Fibroblast of skin of right biceps (primary cell): ENCODE results near the gene EMC9.

Source experiments
- DNase-seq: peaks from one replicate; pipeline ENCODE4 v3.0.0-alpha.2; 2013

Gene EMC9

GRCh38 chr14:24147761-24148428, 6.5 kb upstream of the EMC9 start:
- no peak for DNase-seq

- peak; percentile 98 for DNase-seq
Measured at GRCh38 chr14:24146978-24147760, 5.8 kb upstream of the EMC9 start, which contains the start of gene RNF31. TSS of gene RNF31 (plus strand) at chr14:24147498. CDS start at chr14:24147699, 201 bp downstream.

GRCh38 chr14:24146453-24146977, 5.1 kb upstream of the EMC9 start, which contains the start of gene PSME2:
TSS of gene PSME2 (minus strand) at chr14:24146610. CDS start at chr14:24146581, 29 bp downstream.
- DNase-seq, result peak; percentile 98

GRCh38 chr14:24145690-24146452, 4.5 kb upstream of the EMC9 start:
- DNase-seq, result no peak

GRCh38 chr14:24145219-24145618, 3.8 kb upstream of the EMC9 start:
- no peak for DNase-seq

GRCh38 chr14:24144451-24144850, 3.1 kb upstream of the EMC9 start:
- no peak for DNase-seq

GRCh38 chr14:24143511-24143910, 2.1 kb upstream of the EMC9 start:
- peak; percentile 76 for DNase-seq

GRCh38 chr14:24139272-24139934, 2.0 kb downstream of the EMC9 start:
- DNase-seq, result no peak

GRCh38 chr14:24138396-24139271, 2.8 kb downstream of the EMC9 start:
- no peak for DNase-seq

- no peak for DNase-seq
Measured at GRCh38 chr14:24137529-24138395, 3.6 kb downstream of the EMC9 start.

- DNase-seq, result no peak
Measured at GRCh38 chr14:24136684-24137528, 4.5 kb downstream of the EMC9 start.

GRCh38 chr14:24135834-24136683, 5.3 kb downstream of the EMC9 start, which contains the start of gene PSME1:
TSS of gene PSME1 (plus strand) at chr14:24136194. CDS start at chr14:24136263, 69 bp downstream.
- peak; percentile 85 for DNase-seq

- no peak for DNase-seq
Measured at GRCh38 chr14:24135584-24135833, 5.9 kb downstream of the EMC9 start.

- no peak for DNase-seq
Measured at GRCh38 chr14:24133735-24134134, 7.7 kb downstream of the EMC9 start.

GRCh38 chr14:24132976-24133375, 8.4 kb downstream of the EMC9 start:
- DNase-seq, result no peak

GRCh38 chr14:24132061-24132685, 9.2 kb downstream of the EMC9 start:
- no peak for DNase-seq

GRCh38 chr14:24131549-24131966, 9.8 kb downstream of the EMC9 start:
- no peak for DNase-seq
